GM12878 (cell line): ENCODE results near the gene CAPRIN2. TPM values are rescaled to one million over a fixed set of nuclear protein-coding genes. Genes with fewer than 3 reads are reported as not detected.

Experiments
- ATAC-seq: fragments of 200-7000 bp; cut with Tn5 transposase; 3 replicates; pipeline ENCODE4 v1.9.1; 2020; ENCODE audit warnings: mild to moderate bottlenecking, moderate library complexity
- BruUV-seq: library from RNA; stranded (reverse); fragments of 400-500 nt; replicated peaks from 2 replicates; lab custom pipeline; 2021; lab: Mats Ljungman, UMichigan
- CTCF ChIA-PET: fragments of 300-600 bp; sonication (Branson Sonifier 250); formaldehyde crosslinking; extraction: SDS; loops from one replicate; lab custom pipeline; 2021; ENCODE audit warnings: inconsistent platforms; lab: Yijun Ruan, JAX
- POLR2A ChIA-PET: fragments of 350-600 bp; formaldehyde crosslinking; extraction: SDS; loops from one replicate; lab custom pipeline; 2021; ENCODE audit warnings: inconsistent platforms; lab: Charles Lee
- RAD21 ChIA-PET: fragments of 300-600 bp; sonication (Branson Sonifier 250); formaldehyde crosslinking; loops from one replicate; lab custom pipeline; 2023; ENCODE audit warnings: antibody characterized with exemption; ENCODE audit not compliant: unreplicated experiment; lab: Charles Lee
- SMC1A ChIA-PET: fragments of 300-600 bp; sonication (Branson Sonifier 250); formaldehyde crosslinking; loops from one replicate; lab custom pipeline; 2023; ENCODE audit not compliant: unreplicated experiment, uncharacterized antibody; lab: Charles Lee
- DNase-seq: peaks from one replicate; pipeline ENCODE4 v3.0.0-alpha.2; 2011; ENCODE audit warnings: low read depth, low spot score
- FAIRE-seq: peaks from 3 replicates; lab custom pipeline; 2011; peaks lifted over from hg19 to GRCh38; lab: Jason Lieb, UNC
- H2AFZ ChIP-seq: 2 replicates; pipeline ENCODE4 v1.6.0; 2011; ENCODE audit warnings: low read depth, low read length, control low read depth; ENCODE audit not compliant: control insufficient read depth
- H3K27ac ChIP-seq: 2 replicates; pipeline ENCODE4 v1.5.1; 2011; ENCODE audit warnings: control low read depth; ENCODE audit not compliant: control insufficient read depth, insufficient read depth
- H3K27me3 ChIP-seq, 2 experiments: replicated peaks in 1 of 2; 2 replicates each; pipeline versions ENCODE4 v1.6.0 to v1.6.1; 2011; ENCODE audit warnings: low read length in 1 of 2; ENCODE audit not compliant: control insufficient read depth in 2 of 2, insufficient read depth in 2 of 2
- H3K36me3 ChIP-seq, 2 experiments: 2 replicates each; pipeline ENCODE4 v1.5.1; 2011; ENCODE audit warnings: low read length in 1 of 2; ENCODE audit not compliant: control insufficient read depth in 2 of 2, insufficient read depth in 2 of 2
- H3K4me1 ChIP-seq: 2 replicates; pipeline ENCODE4 v1.6.1; 2011; ENCODE audit warnings: mild to moderate bottlenecking, low read length, moderate library complexity, mixed read lengths; ENCODE audit not compliant: control insufficient read depth, insufficient read depth
- H3K4me2 ChIP-seq: 2 replicates; pipeline ENCODE4 v1.6.0; 2011; ENCODE audit warnings: control low read depth; ENCODE audit not compliant: control insufficient read depth, insufficient read depth
- H3K4me3 ChIP-seq: fragments of 200-600 bp; sonication (generic); 2 replicates; pipeline ENCODE4 v1.5.1; 2016
- H3K79me2 ChIP-seq: 2 replicates; pipeline ENCODE4 v1.6.0; 2011; ENCODE audit warnings: low read length; ENCODE audit not compliant: control insufficient read depth, insufficient read depth
- H3K9ac ChIP-seq: 2 replicates; pipeline ENCODE4 v1.8.0; 2011; ENCODE audit warnings: low read length, control low read depth, mixed read lengths; ENCODE audit not compliant: control insufficient read depth, insufficient read depth
- H3K9me3 ChIP-seq: replicated peaks from 3 replicates; pipeline ENCODE4 v1.5.1; 2011; ENCODE audit warnings: mild to moderate bottlenecking, low read length; ENCODE audit not compliant: control insufficient read depth, insufficient read depth
- H4K20me1 ChIP-seq: 2 replicates; pipeline ENCODE4 v1.6.0; 2011; ENCODE audit not compliant: control insufficient read depth, insufficient read depth
- CHD2 ChIP-seq: IDR thresholded peaks from 2 replicates; pipeline ENCODE4 v1.6.1; 2011; ENCODE audit warnings: low read depth, low read length, improper control_type of control experiment, borderline replicate concordance
- HDAC6 ChIP-seq: fragments of 200-600 bp; sonication (generic); IDR thresholded peaks from one replicate; pipeline ENCODE4 v1.8.0; 2017; ENCODE audit warnings: antibody characterized with exemption; ENCODE audit not compliant: unreplicated experiment
- NBN ChIP-seq: fragments of 450-650 bp; IDR thresholded peaks from 2 replicates; pipeline ENCODE4 v1.6.1; 2016
- NFYB ChIP-seq: IDR thresholded peaks from 2 replicates; pipeline ENCODE4 v1.6.1; 2011; ENCODE audit warnings: low read depth, mild to moderate bottlenecking, low read length, improper control_type of control experiment, moderate library complexity; ENCODE audit not compliant: insufficient read depth
- TBL1XR1 ChIP-seq: IDR thresholded peaks from 2 replicates; pipeline ENCODE4 v1.6.1; 2012; ENCODE audit warnings: low read depth, low read length, improper control_type of control experiment
- ZNF207 ChIP-seq: fragments of 450-650 bp; IDR thresholded peaks from 2 replicates; pipeline ENCODE4 v1.6.1; 2014; ENCODE audit warnings: antibody characterized with exemption, mild to moderate bottlenecking, borderline replicate concordance
- WGBS: methylation state at CpG from one replicate; pipeline ENCODE4 v1.1.6; 2016; ENCODE audit warnings: low lambda C conversion rate; ENCODE audit not compliant: insufficient replicate concordance, insufficient coverage; ENCODE audit errors: missing lambda C conversion rate; 5-methylcytosine and 5-hydroxymethylcytosine counted together
- in situ Hi-C: fragments of 300-500 bp; cut with MboI; formaldehyde crosslinking; loops from 9 replicates; pipeline ENCODE4 v1.14.3; 2018; ENCODE audit warnings: mixed read lengths
- intact Hi-C: fragments of 100-400 bp; cut with micrococcal nuclease; formaldehyde crosslinking; loops from one replicate; pipeline ENCODE4 v1.14.2; 2022; ENCODE audit not compliant: unreplicated experiment
- polyA plus RNA-seq, 11 experiments: library from polyadenylated mRNA; depleted of rRNA in 4 of 11; unstranded in 6 of 11; stranded (reverse) in 5 of 11; fragments of >200 nt; fragmentation: Nextera tagmentation in 4 of 11; fragmentation: Illumina TruSeq in 1 of 11; extraction: Ambion mirVana in 4 of 11; extraction: Trizol in 1 of 11; gene quantifications; 1 replicate in 1 of 11; 2 replicates in 10 of 11; pipeline versions ENCODE4 v1.2.1 to v1.2.3, GENCODE V29; 2011 to 2016; ENCODE audit warnings: inconsistent platforms in 2 of 11, missing spikeins in 2 of 11, low read depth in 1 of 11
- total RNA-seq, 4 experiments: library from RNA; depleted of rRNA in 3 of 4; stranded (reverse); fragments of >200 nt in 3 of 4; fragmentation: Illumina TruSeq in 1 of 4; extraction: Trizol in 1 of 4; gene quantifications; 2 replicates each; pipeline versions ENCODE4 v1.2.1 to v1.2.3, GENCODE V29; 2013 to 2021
- TF ChIP-seq, protein P1 (sequence below): fragments of 450-650 bp; conservative IDR thresholded peaks from 2 replicates; pipeline ENCODE4 v1.6.1; 2017; ENCODE audit warnings: mild to moderate bottlenecking, moderate library complexity
- TF ChIP-seq, protein P2 (sequence below): fragments of 450-650 bp; formaldehyde crosslinking; IDR thresholded peaks from 2 replicates; pipeline ENCODE4 v1.5.0; 2022; ENCODE audit warnings: mild to moderate bottlenecking, missing genetic modification characterization
- TF ChIP-seq, protein P3 (sequence below): fragments of 450-650 bp; IDR thresholded peaks from 2 replicates; pipeline ENCODE4 v1.6.1; 2017; ENCODE audit warnings: borderline replicate concordance
- TF ChIP-seq, protein P4 (sequence below): IDR thresholded peaks from 2 replicates; pipeline ENCODE4 v1.6.1; 2012; ENCODE audit warnings: low read depth, low read length, improper control_type of control experiment
- TF ChIP-seq, protein P5 (sequence below): IDR thresholded peaks from 2 replicates; pipeline ENCODE4 v1.6.1; 2012; ENCODE audit warnings: mild to moderate bottlenecking, low read depth, low read length

The CAPRIN2 gene
- total and polyA plus RNA-seq, 10 of the 15 experiments (the other 5 are each of a cell fraction or from before 2014, with no cell fraction given) = 1.2 to 13.6 (median 8.2) TPM

DNA sequence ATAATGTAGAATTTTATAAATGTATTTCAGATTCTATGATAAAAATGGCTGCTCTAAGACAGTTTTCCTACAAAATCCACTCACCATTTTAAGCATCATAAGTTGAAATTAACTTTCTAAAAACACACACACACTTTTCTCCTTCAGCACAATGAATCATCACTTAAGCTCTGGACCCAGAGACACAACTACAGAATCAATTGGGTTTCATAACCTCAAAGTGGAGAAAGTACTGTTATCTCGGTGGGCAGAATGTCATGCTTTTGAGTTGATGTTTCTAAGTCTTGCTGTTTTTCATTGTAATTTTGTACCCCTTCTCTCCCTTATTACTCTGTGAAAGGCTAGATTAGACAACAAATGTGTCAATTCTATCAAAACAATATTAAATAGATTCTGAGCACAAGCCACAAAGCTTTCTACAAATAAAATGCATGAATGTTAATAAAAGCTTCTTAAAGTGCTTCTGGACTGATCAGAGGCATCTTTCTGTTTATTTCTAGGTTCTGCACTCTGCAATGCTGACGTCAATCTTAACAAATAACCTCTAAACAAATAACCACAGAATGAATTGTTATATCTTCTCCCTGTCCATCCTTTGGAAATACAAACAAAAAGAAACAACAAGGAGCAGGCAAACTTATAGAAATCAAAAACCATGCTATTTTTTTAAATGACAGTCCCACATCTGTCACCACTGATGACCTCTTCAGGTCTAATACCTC is 67.3 kb downstream of the CAPRIN2 start:
- Histone ChIP-seq H3K9me3 (no peaks in the 10 kb centered on the region), H3K4me3 (no peak overlapping the region), H3K27ac (no peak overlapping the region), H4K20me1 (no peaks in the 10 kb centered on the region), H3K4me1 (no peaks in the 10 kb centered on the region), H3K27me3 (no peaks in the 10 kb centered on the region), H3K4me2 (no peak overlapping the region), H2AFZ (no peak overlapping the region), H3K9ac (no peak overlapping the region), H3K36me3 (0 out of 4 replicates have a peak, but pooled peaks cover 0 to 4% of the 10 kb centered on the region in 2 experiments), H3K79me2 (peaks cover 5% of the 10 kb centered on the region)
- CTCF ChIA-PET = interaction anchor here (1.2 kb wide), 1 partner anchor 8 kb away, joined by 6 read pairs; the partner anchor contains the start of gene IPO8
- in situ Hi-C loops = no loop called here
- BruUV-seq = no TSS peak
- FAIRE-seq (no peak), DNase-seq (no peak), ATAC-seq (no peak)
- SMC1A ChIA-PET = interaction anchor here (1.0 kb wide), 1 partner anchor 15 kb away, joined by 3 read pairs; no protein-coding TSS in a partner anchor
- 94% methylated on average over 2 of the region's 2 CpGs for WGBS
- POLR2A ChIA-PET = no interaction called here
- RAD21 ChIA-PET = no interaction called here
- intact Hi-C loops = no loop called here
- TF ChIP-seq, protein P1, sequence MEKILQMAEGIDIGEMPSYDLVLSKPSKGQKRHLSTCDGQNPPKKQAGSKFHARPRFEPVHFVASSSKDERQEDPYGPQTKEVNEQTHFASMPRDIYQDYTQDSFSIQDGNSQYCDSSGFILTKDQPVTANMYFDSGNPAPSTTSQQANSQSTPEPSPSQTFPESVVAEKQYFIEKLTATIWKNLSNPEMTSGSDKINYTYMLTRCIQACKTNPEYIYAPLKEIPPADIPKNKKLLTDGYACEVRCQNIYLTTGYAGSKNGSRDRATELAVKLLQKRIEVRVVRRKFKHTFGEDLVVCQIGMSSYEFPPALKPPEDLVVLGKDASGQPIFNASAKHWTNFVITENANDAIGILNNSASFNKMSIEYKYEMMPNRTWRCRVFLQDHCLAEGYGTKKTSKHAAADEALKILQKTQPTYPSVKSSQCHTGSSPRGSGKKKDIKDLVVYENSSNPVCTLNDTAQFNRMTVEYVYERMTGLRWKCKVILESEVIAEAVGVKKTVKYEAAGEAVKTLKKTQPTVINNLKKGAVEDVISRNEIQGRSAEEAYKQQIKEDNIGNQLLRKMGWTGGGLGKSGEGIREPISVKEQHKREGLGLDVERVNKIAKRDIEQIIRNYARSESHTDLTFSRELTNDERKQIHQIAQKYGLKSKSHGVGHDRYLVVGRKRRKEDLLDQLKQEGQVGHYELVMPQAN = no peak
- no peak for TF ChIP-seq TBL1XR1
- TF ChIP-seq CHD2 = no peak
- TF ChIP-seq, protein P2, sequence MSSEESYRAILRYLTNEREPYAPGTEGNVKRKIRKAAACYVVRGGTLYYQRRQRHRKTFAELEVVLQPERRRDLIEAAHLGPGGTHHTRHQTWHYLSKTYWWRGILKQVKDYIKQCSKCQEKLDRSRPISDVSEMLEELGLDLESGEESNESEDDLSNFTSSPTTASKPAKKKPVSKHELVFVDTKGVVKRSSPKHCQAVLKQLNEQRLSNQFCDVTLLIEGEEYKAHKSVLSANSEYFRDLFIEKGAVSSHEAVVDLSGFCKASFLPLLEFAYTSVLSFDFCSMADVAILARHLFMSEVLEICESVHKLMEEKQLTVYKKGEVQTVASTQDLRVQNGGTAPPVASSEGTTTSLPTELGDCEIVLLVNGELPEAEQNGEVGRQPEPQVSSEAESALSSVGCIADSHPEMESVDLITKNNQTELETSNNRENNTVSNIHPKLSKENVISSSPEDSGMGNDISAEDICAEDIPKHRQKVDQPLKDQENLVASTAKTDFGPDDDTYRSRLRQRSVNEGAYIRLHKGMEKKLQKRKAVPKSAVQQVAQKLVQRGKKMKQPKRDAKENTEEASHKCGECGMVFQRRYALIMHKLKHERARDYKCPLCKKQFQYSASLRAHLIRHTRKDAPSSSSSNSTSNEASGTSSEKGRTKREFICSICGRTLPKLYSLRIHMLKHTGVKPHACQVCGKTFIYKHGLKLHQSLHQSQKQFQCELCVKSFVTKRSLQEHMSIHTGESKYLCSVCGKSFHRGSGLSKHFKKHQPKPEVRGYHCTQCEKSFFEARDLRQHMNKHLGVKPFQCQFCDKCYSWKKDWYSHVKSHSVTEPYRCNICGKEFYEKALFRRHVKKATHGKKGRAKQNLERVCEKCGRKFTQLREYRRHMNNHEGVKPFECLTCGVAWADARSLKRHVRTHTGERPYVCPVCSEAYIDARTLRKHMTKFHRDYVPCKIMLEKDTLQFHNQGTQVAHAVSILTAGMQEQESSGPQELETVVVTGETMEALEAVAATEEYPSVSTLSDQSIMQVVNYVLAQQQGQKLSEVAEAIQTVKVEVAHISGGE (CRISPR knock-in tag) = no peak
- TF ChIP-seq NFYB = no peak
- TF ChIP-seq, protein P3, sequence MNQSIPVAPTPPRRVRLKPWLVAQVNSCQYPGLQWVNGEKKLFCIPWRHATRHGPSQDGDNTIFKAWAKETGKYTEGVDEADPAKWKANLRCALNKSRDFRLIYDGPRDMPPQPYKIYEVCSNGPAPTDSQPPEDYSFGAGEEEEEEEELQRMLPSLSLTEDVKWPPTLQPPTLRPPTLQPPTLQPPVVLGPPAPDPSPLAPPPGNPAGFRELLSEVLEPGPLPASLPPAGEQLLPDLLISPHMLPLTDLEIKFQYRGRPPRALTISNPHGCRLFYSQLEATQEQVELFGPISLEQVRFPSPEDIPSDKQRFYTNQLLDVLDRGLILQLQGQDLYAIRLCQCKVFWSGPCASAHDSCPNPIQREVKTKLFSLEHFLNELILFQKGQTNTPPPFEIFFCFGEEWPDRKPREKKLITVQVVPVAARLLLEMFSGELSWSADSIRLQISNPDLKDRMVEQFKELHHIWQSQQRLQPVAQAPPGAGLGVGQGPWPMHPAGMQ = no peak
- TF ChIP-seq, protein P4, sequence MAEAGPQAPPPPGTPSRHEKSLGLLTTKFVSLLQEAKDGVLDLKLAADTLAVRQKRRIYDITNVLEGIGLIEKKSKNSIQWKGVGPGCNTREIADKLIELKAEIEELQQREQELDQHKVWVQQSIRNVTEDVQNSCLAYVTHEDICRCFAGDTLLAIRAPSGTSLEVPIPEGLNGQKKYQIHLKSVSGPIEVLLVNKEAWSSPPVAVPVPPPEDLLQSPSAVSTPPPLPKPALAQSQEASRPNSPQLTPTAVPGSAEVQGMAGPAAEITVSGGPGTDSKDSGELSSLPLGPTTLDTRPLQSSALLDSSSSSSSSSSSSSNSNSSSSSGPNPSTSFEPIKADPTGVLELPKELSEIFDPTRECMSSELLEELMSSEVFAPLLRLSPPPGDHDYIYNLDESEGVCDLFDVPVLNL = no peak
- no peak for TF ChIP-seq NBN
- TF ChIP-seq, protein P5, sequence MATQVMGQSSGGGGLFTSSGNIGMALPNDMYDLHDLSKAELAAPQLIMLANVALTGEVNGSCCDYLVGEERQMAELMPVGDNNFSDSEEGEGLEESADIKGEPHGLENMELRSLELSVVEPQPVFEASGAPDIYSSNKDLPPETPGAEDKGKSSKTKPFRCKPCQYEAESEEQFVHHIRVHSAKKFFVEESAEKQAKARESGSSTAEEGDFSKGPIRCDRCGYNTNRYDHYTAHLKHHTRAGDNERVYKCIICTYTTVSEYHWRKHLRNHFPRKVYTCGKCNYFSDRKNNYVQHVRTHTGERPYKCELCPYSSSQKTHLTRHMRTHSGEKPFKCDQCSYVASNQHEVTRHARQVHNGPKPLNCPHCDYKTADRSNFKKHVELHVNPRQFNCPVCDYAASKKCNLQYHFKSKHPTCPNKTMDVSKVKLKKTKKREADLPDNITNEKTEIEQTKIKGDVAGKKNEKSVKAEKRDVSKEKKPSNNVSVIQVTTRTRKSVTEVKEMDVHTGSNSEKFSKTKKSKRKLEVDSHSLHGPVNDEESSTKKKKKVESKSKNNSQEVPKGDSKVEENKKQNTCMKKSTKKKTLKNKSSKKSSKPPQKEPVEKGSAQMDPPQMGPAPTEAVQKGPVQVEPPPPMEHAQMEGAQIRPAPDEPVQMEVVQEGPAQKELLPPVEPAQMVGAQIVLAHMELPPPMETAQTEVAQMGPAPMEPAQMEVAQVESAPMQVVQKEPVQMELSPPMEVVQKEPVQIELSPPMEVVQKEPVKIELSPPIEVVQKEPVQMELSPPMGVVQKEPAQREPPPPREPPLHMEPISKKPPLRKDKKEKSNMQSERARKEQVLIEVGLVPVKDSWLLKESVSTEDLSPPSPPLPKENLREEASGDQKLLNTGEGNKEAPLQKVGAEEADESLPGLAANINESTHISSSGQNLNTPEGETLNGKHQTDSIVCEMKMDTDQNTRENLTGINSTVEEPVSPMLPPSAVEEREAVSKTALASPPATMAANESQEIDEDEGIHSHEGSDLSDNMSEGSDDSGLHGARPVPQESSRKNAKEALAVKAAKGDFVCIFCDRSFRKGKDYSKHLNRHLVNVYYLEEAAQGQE = no peak
- no peak for TF ChIP-seq HDAC6
- TF ChIP-seq ZNF207 = no peak
